HepG2 (cell line): ENCODE data around the gene MZT1. TPM values are rescaled to one million over a fixed set of nuclear protein-coding genes. Genes with fewer than 3 reads are reported as not detected.

Source experiments
- ATAC-seq: fragments of 200-7000 bp; cut with Tn5 transposase; 3 replicates; pipeline ENCODE4 v1.9.1; 2020; ENCODE audit warnings: mild to moderate bottlenecking, moderate library complexity
- BruUV-seq: library from RNA; stranded (reverse); fragments of 400-500 nt; replicated peaks from 2 replicates; lab custom pipeline; 2021; lab: Mats Ljungman, UMichigan
- CTCF ChIA-PET: fragments of 300-600 bp; formaldehyde crosslinking; extraction: SDS; loops from one replicate; lab custom pipeline; 2021; ENCODE audit warnings: low total read pairs, inconsistent platforms, low intra/inter-chr PET ratio; lab: Yijun Ruan, JAX
- POLR2A ChIA-PET: fragments of 350-600 bp; sonication (Branson Sonifier 250); formaldehyde crosslinking; loops from one replicate; lab custom pipeline; 2020; ENCODE audit warnings: antibody characterized with exemption, inconsistent platforms; lab: Yijun Ruan, JAX
- DNase-seq: peaks from one replicate; pipeline ENCODE4 v3.0.0-alpha.2; 2015; ENCODE audit warnings: low spot score
- FAIRE-seq: peaks from 3 replicates; lab custom pipeline; 2011; peaks lifted over from hg19 to GRCh38; lab: Jason Lieb, UNC
- H2AFZ ChIP-seq: one replicate; pipeline ENCODE4 v1.6.1; 2011; ENCODE audit warnings: low read length, inconsistent platforms
- H3K27ac ChIP-seq: fragments of 300-600 bp; 3 replicates; pipeline ENCODE4 v1.8.0; 2011; ENCODE audit warnings: mixed run types, mild to moderate bottlenecking, mixed read lengths, low read length, inconsistent platforms; ENCODE audit not compliant: insufficient read depth; ENCODE audit errors: extremely low read length
- H3K27me3 ChIP-seq, 2 experiments: fragments of 200-600 bp in 1 of 2; 2 replicates in 1 of 2; 3 replicates in 1 of 2; pipeline versions ENCODE4 v1.6.0 to v1.8.0; 2011; ENCODE audit warnings: low read length in 2 of 2, mild to moderate bottlenecking in 2 of 2, moderate library complexity in 2 of 2, inconsistent platforms in 1 of 2; ENCODE audit not compliant: insufficient read depth in 2 of 2, control insufficient read depth in 1 of 2
- H3K36me3 ChIP-seq, 2 experiments: fragments of 200-600 bp in 1 of 2; replicated peaks in 1 of 2; 2 replicates in 1 of 2; 3 replicates in 1 of 2; pipeline versions ENCODE4 v1.5.1 to v1.8.0; 2011; ENCODE audit warnings: low read length in 2 of 2, inconsistent platforms in 1 of 2; ENCODE audit not compliant: insufficient read depth in 2 of 2, control insufficient read depth in 1 of 2
- H3K4me1 ChIP-seq: 2 replicates; pipeline ENCODE4 v1.5.1; 2012; ENCODE audit warnings: low read length, inconsistent platforms; ENCODE audit not compliant: insufficient read depth
- H3K4me2 ChIP-seq: 2 replicates; pipeline ENCODE4 v1.6.0; 2011; ENCODE audit warnings: low read depth, low read length, inconsistent platforms
- H3K4me3 ChIP-seq, 3 experiments: fragments of 200-600 bp in 1 of 3; sonication (generic), shearing (Covaris generic) in 1 of 3; replicated peaks in 1 of 3; 2 replicates each; pipeline ENCODE4 v1.5.1; 2011 to 2016; ENCODE audit warnings: low read length in 3 of 3, inconsistent platforms in 2 of 3, low read depth in 2 of 3, mild to moderate bottlenecking in 2 of 3, control low read depth in 1 of 3, mixed read lengths in 1 of 3; ENCODE audit not compliant: insufficient read depth in 1 of 3
- H3K79me2 ChIP-seq: one replicate; pipeline ENCODE4 v1.6.1; 2011; ENCODE audit warnings: low read length, inconsistent platforms; ENCODE audit not compliant: insufficient read depth
- H3K9ac ChIP-seq: 2 replicates; pipeline ENCODE4 v1.6.0; 2011; ENCODE audit warnings: mild to moderate bottlenecking, low read depth, low read length, inconsistent platforms; ENCODE audit not compliant: insufficient read depth
- H3K9me3 ChIP-seq: 2 replicates; pipeline ENCODE4 v1.5.1; 2012; ENCODE audit warnings: mild to moderate bottlenecking, low read length
- H4K20me1 ChIP-seq: 2 replicates; pipeline ENCODE4 v1.6.0; 2011; ENCODE audit warnings: inconsistent platforms, mild to moderate bottlenecking, low read length, moderate library complexity; ENCODE audit not compliant: insufficient read depth
- ZNF513 ChIP-seq: sonication (generic); formaldehyde crosslinking; conservative IDR thresholded peaks from 2 replicates; pipeline ENCODE4 v1.5.0; 2020; ENCODE audit warnings: missing genetic modification reagents
- ZNF674 ChIP-seq: sonication (generic); formaldehyde crosslinking; IDR thresholded peaks from 2 replicates; pipeline ENCODE4 v1.5.0; 2020; ENCODE audit warnings: low read depth, mild to moderate bottlenecking, missing genetic modification reagents
- ZNF772 ChIP-seq: sonication (generic); formaldehyde crosslinking; IDR thresholded peaks from 2 replicates; pipeline ENCODE4 v1.5.0; 2020; ENCODE audit warnings: mild to moderate bottlenecking, missing genetic modification reagents
- WGBS: methylation state at CpG from one replicate; pipeline ENCODE4 v1.1.6; 2017; ENCODE audit warnings: low lambda C conversion rate; 5-methylcytosine and 5-hydroxymethylcytosine counted together
- in situ Hi-C: cut with HindIII; loops from 2 replicates; pipeline ENCODE4 v1.10.0; 2017; ENCODE audit warnings: low pct_unique_long_range_greater_than_20kb; ENCODE audit not compliant: extremely low pct_ligation_motif_present
- intact Hi-C: fragments of 100-400 bp; cut with micrococcal nuclease; formaldehyde crosslinking; loops from one replicate; pipeline ENCODE4 v1.10.0; 2022; ENCODE audit not compliant: unreplicated experiment
- polyA plus RNA-seq, 8 experiments: library from polyadenylated mRNA; depleted of rRNA in 3 of 8; stranded (reverse) in 7 of 8; unstranded in 1 of 8; fragments of >200 nt; fragmentation: Illumina TruSeq in 4 of 8; extraction: Trizol in 4 of 8; gene quantifications; 2 replicates each; pipeline versions ENCODE4 v1.2.1 to v1.2.3, GENCODE V29; 2011 to 2016; ENCODE audit warnings: low read depth in 4 of 8, missing spikeins in 1 of 8, mixed read lengths in 1 of 8; ENCODE audit not compliant: insufficient read depth in 1 of 8
- total RNA-seq, 5 experiments: library from RNA; depleted of rRNA; stranded (reverse); fragments of >200 nt; fragmentation: Illumina TruSeq; extraction: Trizol; gene quantifications; 2 replicates each; pipeline ENCODE4 v1.2.3, GENCODE V29; 2016; ENCODE audit warnings: low read depth in 1 of 5
- TF ChIP-seq, protein P1 (sequence below): sonication (generic); formaldehyde crosslinking; IDR thresholded peaks from 2 replicates; pipeline ENCODE4 v1.4.0; 2020; ENCODE audit warnings: missing genetic modification reagents

MZT1 gene
- total and polyA plus RNA-seq, 2 of the 13 experiments (the other 11 are each of a cell fraction or from before 2014, with no cell fraction given) = 11.7 to 17.2 TPM

- TF ChIP-seq ZNF513 (no peak), ZNF772 (CRISPR knock-in tag) (no peak)
- TF ChIP-seq, protein P1, sequence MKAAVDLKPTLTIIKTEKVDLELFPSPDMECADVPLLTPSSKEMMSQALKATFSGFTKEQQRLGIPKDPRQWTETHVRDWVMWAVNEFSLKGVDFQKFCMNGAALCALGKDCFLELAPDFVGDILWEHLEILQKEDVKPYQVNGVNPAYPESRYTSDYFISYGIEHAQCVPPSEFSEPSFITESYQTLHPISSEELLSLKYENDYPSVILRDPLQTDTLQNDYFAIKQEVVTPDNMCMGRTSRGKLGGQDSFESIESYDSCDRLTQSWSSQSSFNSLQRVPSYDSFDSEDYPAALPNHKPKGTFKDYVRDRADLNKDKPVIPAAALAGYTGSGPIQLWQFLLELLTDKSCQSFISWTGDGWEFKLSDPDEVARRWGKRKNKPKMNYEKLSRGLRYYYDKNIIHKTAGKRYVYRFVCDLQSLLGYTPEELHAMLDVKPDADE (CRISPR knock-in tag) = no peak
These were observed 33.1 kb downstream of the MZT1 start (continued) for GRCh38 chr13:72694314-72694713.

DNA sequence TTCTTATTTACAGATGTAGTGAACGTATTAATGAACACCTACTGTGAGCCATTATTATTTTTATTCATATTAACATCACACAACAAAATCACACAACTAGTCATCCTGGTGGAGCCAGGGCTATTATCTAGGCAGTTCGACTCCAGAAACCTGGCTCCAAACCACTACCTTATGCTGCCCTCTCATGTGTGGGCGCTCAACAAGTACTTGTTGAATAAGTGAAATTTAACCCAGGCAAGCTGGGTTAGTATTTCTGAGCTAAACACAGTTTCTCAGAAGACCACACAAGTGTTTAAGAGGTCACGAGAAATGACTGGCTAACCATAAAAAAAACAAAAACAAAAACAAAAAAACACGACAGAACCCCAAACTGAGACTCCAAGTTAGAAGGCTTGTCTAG, 33.6 kb downstream of the MZT1 start:
- H3K4me2 ChIP-seq = no peak overlapping the region
- H3K36me3 ChIP-seq = no peaks in the 10 kb centered on the region
- FAIRE-seq (no peak), DNase-seq (no peak), ATAC-seq (no peak)
- intact Hi-C loops = no loop called here
- CTCF ChIA-PET = no interaction called here
- H3K9ac ChIP-seq = no peak overlapping the region
- H3K9me3 ChIP-seq = no peaks in the 10 kb centered on the region
- H3K4me1 ChIP-seq = no peaks in the 10 kb centered on the region
- H2AFZ ChIP-seq = no peak overlapping the region
- BruUV-seq = no TSS peak
- H4K20me1 ChIP-seq = no peaks in the 10 kb centered on the region
- POLR2A ChIA-PET = no interaction called here
- no peaks in the 10 kb centered on the region for H3K79me2 ChIP-seq
- H3K27me3 ChIP-seq = no peaks in the 10 kb centered on the region; a peak in 2 of 5 replicates
- no peak overlapping the region for H3K27ac ChIP-seq
- in situ Hi-C loops = no loop called here
- WGBS = 18% methylated on average over 5 of the region's 5 CpGs
- H3K4me3 ChIP-seq = no peak overlapping the region
- TF ChIP-seq ZNF674 = no peak
